CD1c-positive myeloid dendritic cell (primary cell): ENCODE measurements around the gene NGFR.

Source experiments
- DNase-seq: peaks from one replicate; pipeline ENCODE4 v3.0.0-alpha.2; 2016; ENCODE audit errors: extremely low spot score

The NGFR gene

GRCh38 chr17:49494986-49495841 is at the start of gene NGFR:
Gene NGFR (plus strand): TSS chr17:49495293. CDS start chr17:49495418, 125 bp downstream.
- peak; percentile 63 for DNase-seq

- DNase-seq, result no peak
Measured at GRCh38 chr17:49445591-49445990, 49.5 kb upstream of the NGFR start.

- no peak for DNase-seq
Measured at GRCh38 chr17:49447628-49448302, 47.3 kb upstream of the NGFR start.

- DNase-seq, result no peak
Measured at GRCh38 chr17:49450181-49450580, 44.9 kb upstream of the NGFR start.

- no peak for DNase-seq
Measured at GRCh38 chr17:49450735-49451134, 44.4 kb upstream of the NGFR start.

- DNase-seq, result peak; percentile 3
Measured at GRCh38 chr17:49452201-49452600, 42.9 kb upstream of the NGFR start.

GRCh38 chr17:49452661-49453060 is 42.4 kb upstream of the NGFR start:
- no peak for DNase-seq

- DNase-seq, result no peak
Measured at GRCh38 chr17:49454050-49454449, 41.0 kb upstream of the NGFR start.

- DNase-seq, result no peak
Measured at GRCh38 chr17:49455272-49455861, 39.7 kb upstream of the NGFR start.

GRCh38 chr17:49456183-49456965 is 38.7 kb upstream of the NGFR start:
- no peak for DNase-seq

- no peak for DNase-seq
Measured at GRCh38 chr17:49457564-49458535, 37.2 kb upstream of the NGFR start.

- no peak for DNase-seq
Measured at GRCh38 chr17:49459401-49459984, 35.6 kb upstream of the NGFR start.

- no peak for DNase-seq
Measured at GRCh38 chr17:49460401-49460800, 34.7 kb upstream of the NGFR start.

- DNase-seq, result no peak
Measured at GRCh38 chr17:49461580-49461979, 33.5 kb upstream of the NGFR start.

- DNase-seq, result no peak
Measured at GRCh38 chr17:49464049-49464448, 31.0 kb upstream of the NGFR start.

- no peak for DNase-seq
Measured at GRCh38 chr17:49465331-49465903, 29.7 kb upstream of the NGFR start.

- no peak for DNase-seq
Measured at GRCh38 chr17:49466436-49466835, 28.7 kb upstream of the NGFR start.

- no peak for DNase-seq
Measured at GRCh38 chr17:49467175-49467574, 27.9 kb upstream of the NGFR start.

- no peak for DNase-seq
Measured at GRCh38 chr17:49468811-49469385, 26.2 kb upstream of the NGFR start.
